OCI-LY1 (cell line): ENCODE measurements around the gene CELSR1.

ENCODE experiments used
- H2AFZ ChIP-seq: fragments of 200-600 bp; sonication (generic), shearing (Covaris generic); 2 replicates; pipeline ENCODE4 v1.6.0; 2014; ENCODE audit warnings: antibody characterized with exemption, mild to moderate bottlenecking, low read length
- H3F3A ChIP-seq: fragments of 200-600 bp; sonication (generic), shearing (Covaris generic); 2 replicates; pipeline ENCODE4 v1.6.0; 2014; ENCODE audit warnings: mild to moderate bottlenecking, antibody characterized with exemption, low read length, moderate library complexity; ENCODE audit not compliant: insufficient read depth
- H3K27ac ChIP-seq: fragments of 200-600 bp; sonication (generic); 2 replicates; pipeline ENCODE4 v1.5.1; 2014; ENCODE audit warnings: low read length, mixed run types, mild to moderate bottlenecking, low read depth; ENCODE audit not compliant: poor library complexity, severe bottlenecking
- H3K27me3 ChIP-seq: fragments of 200-600 bp; sonication (generic); 2 replicates; pipeline ENCODE4 v1.6.0; 2014; ENCODE audit warnings: antibody characterized with exemption, mild to moderate bottlenecking, low read length, moderate library complexity; ENCODE audit not compliant: insufficient read depth
- H3K36me3 ChIP-seq: fragments of 200-600 bp; sonication (generic); 2 replicates; pipeline ENCODE4 v1.6.1; 2014; ENCODE audit warnings: mild to moderate bottlenecking, antibody characterized with exemption, low read length, moderate library complexity, mixed read lengths; ENCODE audit not compliant: insufficient read depth
- H3K4me1 ChIP-seq: fragments of 200-600 bp; sonication (generic); 2 replicates; pipeline ENCODE4 v1.5.1; 2014; ENCODE audit warnings: mild to moderate bottlenecking, low read length, moderate library complexity; ENCODE audit not compliant: insufficient read depth, severe bottlenecking
- H3K4me2 ChIP-seq: fragments of 200-600 bp; sonication (generic), shearing (Covaris generic); 2 replicates; pipeline ENCODE4 v1.6.1; 2014; ENCODE audit warnings: low read length
- H3K4me3 ChIP-seq: fragments of 200-600 bp; sonication (generic); 2 replicates; pipeline ENCODE4 v1.5.1; 2014; ENCODE audit warnings: low read length, low read depth, mild to moderate bottlenecking, mixed read lengths; ENCODE audit not compliant: poor library complexity, severe bottlenecking
- H3K79me2 ChIP-seq: fragments of 200-600 bp; shearing (Covaris generic); 2 replicates; pipeline ENCODE4 v1.6.1; 2016; ENCODE audit warnings: mixed run types, low read length, mixed read lengths; ENCODE audit not compliant: insufficient read depth
- H3K9ac ChIP-seq: fragments of 200-600 bp; sonication (generic), shearing (Covaris generic); 2 replicates; pipeline ENCODE4 v1.6.1; 2014; ENCODE audit warnings: mild to moderate bottlenecking, low read length, mixed read lengths
- H3K9me2 ChIP-seq: fragments of 200-600 bp; sonication (generic), shearing (Covaris generic); 2 replicates; pipeline ENCODE4 v1.6.1; 2014; ENCODE audit warnings: low read depth, mild to moderate bottlenecking, low read length, mixed read lengths
- H3K9me3 ChIP-seq: fragments of 200-600 bp; shearing (Covaris generic); 2 replicates; pipeline ENCODE4 v1.6.1; 2014; ENCODE audit warnings: low read length, mixed read lengths
- H4K20me1 ChIP-seq: fragments of 200-600 bp; sonication (generic), shearing (Covaris generic); 2 replicates; pipeline ENCODE4 v1.6.0; 2016; ENCODE audit warnings: mild to moderate bottlenecking, low read length; ENCODE audit not compliant: insufficient read depth
- CTCF ChIP-seq: fragments of 200-600 bp; sonication (generic), shearing (Covaris generic); IDR thresholded peaks from 2 replicates; pipeline ENCODE4 v1.5.1; 2017; ENCODE audit warnings: mild to moderate bottlenecking, antibody characterized with exemption, low read length, moderate library complexity, mixed read lengths
- EZH2 ChIP-seq: fragments of 200-600 bp; sonication (generic), shearing (Covaris generic); IDR thresholded peaks from 2 replicates; pipeline ENCODE4 v1.8.0; 2017; ENCODE audit warnings: borderline replicate concordance, mixed run types, mild to moderate bottlenecking, antibody characterized with exemption, low read length, moderate library complexity, mixed read lengths

The CELSR1 gene

GRCh38 chr22:46395145-46395544 is 142.3 kb downstream of the CELSR1 start:
- H3K4me3 ChIP-seq: no peak overlapping the region
- H3K27me3 ChIP-seq: no peaks in the 10 kb centered on the region
- no peak for TF ChIP-seq EZH2
- no peak for TF ChIP-seq CTCF
- no peaks in the 10 kb centered on the region for H3K79me2 ChIP-seq
- no peak overlapping the region for H3K27ac ChIP-seq
- no peak overlapping the region for H2AFZ ChIP-seq
- no peaks in the 10 kb centered on the region for H3F3A ChIP-seq
- H3K9me2 ChIP-seq: no peaks in the 10 kb centered on the region
- no peaks in the 10 kb centered on the region for H3K9me3 ChIP-seq
- no peak overlapping the region for H3K9ac ChIP-seq
- no peaks in the 10 kb centered on the region; the same call in 1 of the 2 replicates for H3K36me3 ChIP-seq
- peaks cover 6% of the 10 kb centered on the region for H3K4me1 ChIP-seq
- H4K20me1 ChIP-seq: no peaks in the 10 kb centered on the region
- H3K4me2 ChIP-seq: no peak overlapping the region

GRCh38 chr22:46394622-46395021 is 142.8 kb downstream of the CELSR1 start:
- H3K9ac ChIP-seq: no peak overlapping the region
- no peaks in the 10 kb centered on the region for H3K27me3 ChIP-seq
- no peak overlapping the region for H2AFZ ChIP-seq
- no peaks in the 10 kb centered on the region for H3K9me3 ChIP-seq
- H3K36me3 ChIP-seq: no peaks in the 10 kb centered on the region; the same call in 1 of the 2 replicates
- no peaks in the 10 kb centered on the region for H4K20me1 ChIP-seq
- no peak overlapping the region for H3K27ac ChIP-seq
- H3K4me1 ChIP-seq: peaks cover 6% of the 10 kb centered on the region
- no peak overlapping the region for H3K4me2 ChIP-seq
- no peaks in the 10 kb centered on the region for H3K9me2 ChIP-seq
- H3K79me2 ChIP-seq: no peaks in the 10 kb centered on the region
- H3F3A ChIP-seq: no peaks in the 10 kb centered on the region
- TF ChIP-seq CTCF (no peak), EZH2 (no peak)
- H3K4me3 ChIP-seq: no peak overlapping the region

DNA sequence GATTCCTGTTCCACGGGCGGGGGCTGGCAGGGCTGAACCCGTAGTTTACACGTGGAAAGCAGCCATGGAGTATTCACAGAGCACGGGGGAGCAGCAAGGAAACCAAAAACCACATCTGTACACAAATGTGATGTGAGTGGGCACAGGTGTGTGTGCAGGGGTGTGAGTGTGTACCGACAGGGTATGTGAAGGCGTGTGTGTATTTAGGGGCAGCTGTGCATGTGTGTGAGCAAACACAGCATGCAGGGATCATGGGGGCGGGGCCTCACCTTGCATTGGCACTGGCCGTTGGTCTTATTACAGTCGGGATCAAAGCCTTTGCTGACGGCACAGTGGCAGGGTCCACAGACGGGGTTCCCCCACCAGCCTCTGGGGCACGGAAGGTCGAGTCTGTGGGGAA is 143.5 kb downstream of the CELSR1 start:
- Histone ChIP-seq H3K36me3 (no peaks in the 10 kb centered on the region; the same call in 1 of the 2 replicates), H3K27me3 (no peaks in the 10 kb centered on the region), H3K4me3 (no peak overlapping the region), H3K9ac (no peak overlapping the region), H3F3A (no peaks in the 10 kb centered on the region), H3K9me3 (no peaks in the 10 kb centered on the region), H2AFZ (no peak overlapping the region), H3K27ac (no peak overlapping the region), H3K9me2 (no peaks in the 10 kb centered on the region), H3K4me2 (no peak overlapping the region), H3K4me1 (no peaks in the 10 kb centered on the region), H3K79me2 (no peaks in the 10 kb centered on the region), H4K20me1 (no peaks in the 10 kb centered on the region)
- TF ChIP-seq EZH2: no peak

- H3K4me1 ChIP-seq: no peaks in the 10 kb centered on the region
- no peak for TF ChIP-seq CTCF
- no peak for TF ChIP-seq EZH2
- no peak overlapping the region for H3K4me2 ChIP-seq
- no peaks in the 10 kb centered on the region for H3F3A ChIP-seq
- no peaks in the 10 kb centered on the region for H3K9me2 ChIP-seq
- H3K27ac ChIP-seq: no peak overlapping the region
- no peak overlapping the region for H3K4me3 ChIP-seq
- H3K36me3 ChIP-seq: no peaks in the 10 kb centered on the region; the same call in 1 of the 2 replicates
- H3K9me3 ChIP-seq: no peaks in the 10 kb centered on the region
- H3K79me2 ChIP-seq: no peaks in the 10 kb centered on the region
- no peaks in the 10 kb centered on the region for H3K27me3 ChIP-seq
- no peak overlapping the region for H3K9ac ChIP-seq
- H4K20me1 ChIP-seq: no peaks in the 10 kb centered on the region
- no peak overlapping the region for H2AFZ ChIP-seq
Measured at GRCh38 chr22:46392137-46392844, 145.1 kb downstream of the CELSR1 start.
